ENCODE data around the gene WDHD1. TPM values are rescaled to one million over a fixed set of nuclear protein-coding genes. Genes with fewer than 3 reads are reported as not detected.

WDHD1 gene
- total RNA-seq, 1 donor from 2014 or later: 56.2 TPM

DNA sequence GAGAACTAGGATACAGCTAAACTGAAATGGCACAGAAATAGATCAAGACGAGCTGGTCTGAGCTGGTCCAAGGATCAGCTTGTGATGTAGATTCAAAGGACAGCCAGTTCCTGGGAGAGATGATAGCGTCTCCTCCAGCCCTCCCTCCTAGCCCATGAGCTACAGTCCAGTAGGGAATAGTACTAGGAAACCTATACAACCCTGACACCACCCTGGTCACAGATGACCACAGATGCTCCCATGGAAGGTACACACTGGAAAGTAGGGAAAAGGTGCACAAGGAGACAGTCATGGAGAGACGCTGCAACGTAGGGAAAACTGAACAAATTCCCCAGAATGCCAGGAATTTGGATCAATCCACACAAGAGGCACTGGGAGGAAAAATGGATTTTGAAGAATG lies 131.2 kb downstream of the WDHD1 start:
- Mint-ChIP-seq H3K27me3 (ENCODE audit: low read depth) (peaks cover 15% of the 10 kb centered on the region), H3K27ac (ENCODE audit: unreplicated experiment) (no peak overlapping the region), H3K36me3 (ENCODE audit: low read depth) (no peaks in the 10 kb centered on the region), H3K4me1 (no peaks in the 10 kb centered on the region), H3K9me3 (no peaks in the 10 kb centered on the region), H3K4me3 (no peak overlapping the region)
- no peak for DNase-seq (ENCODE audit: low read depth, low spot score)
- TF ChIP-seq, protein P1, sequence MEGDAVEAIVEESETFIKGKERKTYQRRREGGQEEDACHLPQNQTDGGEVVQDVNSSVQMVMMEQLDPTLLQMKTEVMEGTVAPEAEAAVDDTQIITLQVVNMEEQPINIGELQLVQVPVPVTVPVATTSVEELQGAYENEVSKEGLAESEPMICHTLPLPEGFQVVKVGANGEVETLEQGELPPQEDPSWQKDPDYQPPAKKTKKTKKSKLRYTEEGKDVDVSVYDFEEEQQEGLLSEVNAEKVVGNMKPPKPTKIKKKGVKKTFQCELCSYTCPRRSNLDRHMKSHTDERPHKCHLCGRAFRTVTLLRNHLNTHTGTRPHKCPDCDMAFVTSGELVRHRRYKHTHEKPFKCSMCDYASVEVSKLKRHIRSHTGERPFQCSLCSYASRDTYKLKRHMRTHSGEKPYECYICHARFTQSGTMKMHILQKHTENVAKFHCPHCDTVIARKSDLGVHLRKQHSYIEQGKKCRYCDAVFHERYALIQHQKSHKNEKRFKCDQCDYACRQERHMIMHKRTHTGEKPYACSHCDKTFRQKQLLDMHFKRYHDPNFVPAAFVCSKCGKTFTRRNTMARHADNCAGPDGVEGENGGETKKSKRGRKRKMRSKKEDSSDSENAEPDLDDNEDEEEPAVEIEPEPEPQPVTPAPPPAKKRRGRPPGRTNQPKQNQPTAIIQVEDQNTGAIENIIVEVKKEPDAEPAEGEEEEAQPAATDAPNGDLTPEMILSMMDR (conservative IDR thresholded peaks at IDR 0.05): no peak

DNA sequence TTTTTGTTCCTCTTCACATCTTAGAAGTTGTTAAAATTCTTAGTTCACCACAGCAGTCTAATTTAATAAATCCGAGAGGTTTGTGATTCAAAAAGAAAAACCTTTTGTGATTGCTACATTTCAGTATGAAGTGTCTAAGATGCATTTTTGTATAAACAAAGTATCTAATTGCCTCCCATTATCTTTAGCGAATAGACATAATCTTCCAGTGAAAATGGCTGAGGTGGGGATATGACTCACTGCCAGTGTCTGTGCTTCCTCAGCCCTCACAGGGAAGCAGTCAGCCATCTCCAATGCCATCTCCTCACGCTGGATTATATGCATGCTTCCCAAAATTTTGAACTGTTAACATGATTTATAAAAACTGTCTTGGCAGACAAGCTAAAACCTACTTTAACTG lies 131.9 kb downstream of the WDHD1 start:
- Mint-ChIP-seq H3K36me3 (ENCODE audit: low read depth) (no peaks in the 10 kb centered on the region), H3K27ac (ENCODE audit: unreplicated experiment) (no peak overlapping the region), H3K9me3 (no peaks in the 10 kb centered on the region), H3K4me3 (no peak overlapping the region), H3K4me1 (no peaks in the 10 kb centered on the region), H3K27me3 (ENCODE audit: low read depth) (peaks cover 10% of the 10 kb centered on the region)
- TF ChIP-seq, protein P1 (conservative IDR thresholded peaks at IDR 0.05): no peak
- DNase-seq (ENCODE audit: low read depth, low spot score): no peak

- Mint-ChIP-seq H3K27ac (ENCODE audit: unreplicated experiment) (no peak overlapping the region), H3K9me3 (no peaks in the 10 kb centered on the region), H3K4me3 (no peak overlapping the region), H3K36me3 (ENCODE audit: low read depth) (no peaks in the 10 kb centered on the region), H3K4me1 (no peaks in the 10 kb centered on the region), H3K27me3 (ENCODE audit: low read depth) (peaks cover 7% of the 10 kb centered on the region)
- DNase-seq (ENCODE audit: low read depth, low spot score): no peak
- TF ChIP-seq, protein P1 (conservative IDR thresholded peaks at IDR 0.05): peak; percentile 75
Measured at GRCh38 chr14:54893151-54893760, 133.6 kb downstream of the WDHD1 start.

- H3K4me3 Mint-ChIP-seq: no peak overlapping the region
- no peaks in the 10 kb centered on the region for H3K9me3 Mint-ChIP-seq
- H3K36me3 Mint-ChIP-seq (ENCODE audit: low read depth): no peaks in the 10 kb centered on the region
- H3K27ac Mint-ChIP-seq (ENCODE audit: unreplicated experiment): no peak overlapping the region
- DNase-seq (ENCODE audit: low read depth, low spot score): no peak
- peaks cover 7% of the 10 kb centered on the region for H3K27me3 Mint-ChIP-seq (ENCODE audit: low read depth)
- H3K4me1 Mint-ChIP-seq: no peaks in the 10 kb centered on the region
- TF ChIP-seq, protein P1 (conservative IDR thresholded peaks at IDR 0.05): no peak
Measured at GRCh38 chr14:54891471-54892245, 135.2 kb downstream of the WDHD1 start.

DNA sequence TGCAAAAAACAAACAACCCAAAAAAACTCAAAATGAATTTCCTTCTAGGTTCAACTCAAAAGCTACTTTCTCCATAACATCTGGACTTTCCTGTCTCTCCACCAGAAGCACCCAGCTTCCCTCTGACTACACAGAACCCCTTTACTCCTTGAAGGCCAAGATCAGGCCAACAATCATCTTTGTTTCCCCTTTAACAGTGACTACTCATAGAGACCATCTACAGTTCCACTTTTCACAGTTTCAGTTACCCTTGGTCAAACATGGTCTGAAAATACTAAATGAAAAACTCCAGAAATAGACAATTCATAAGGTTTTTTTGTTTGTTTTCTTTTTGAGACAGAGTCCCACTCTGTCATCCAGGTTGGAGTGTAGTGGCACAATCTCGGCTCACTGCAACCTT lies 136.1 kb downstream of the WDHD1 start:
- no peak for DNase-seq (ENCODE audit: low read depth, low spot score)
- Mint-ChIP-seq H3K27ac (ENCODE audit: unreplicated experiment) (no peak overlapping the region), H3K4me3 (no peak overlapping the region), H3K4me1 (no peaks in the 10 kb centered on the region), H3K27me3 (ENCODE audit: low read depth) (peaks cover 6% of the 10 kb centered on the region), H3K36me3 (ENCODE audit: low read depth) (no peaks in the 10 kb centered on the region), H3K9me3 (no peaks in the 10 kb centered on the region)
- TF ChIP-seq, protein P1 (conservative IDR thresholded peaks at IDR 0.05): no peak

All from neural crest cell (in vitro differentiated cells).